Loucy (cell line): ENCODE results near the gene FAM180B.
A peak's percentile ranks its signal among the peaks of the same experiment; 100 is the strongest.

Experiments
- H2AFZ ChIP-seq: fragments of 200-600 bp; sonication (generic); 2 replicates; pipeline ENCODE4 v1.6.0; 2016; ENCODE audit warnings: antibody characterized with exemption, mild to moderate bottlenecking, low read length, moderate library complexity
- H3F3A ChIP-seq: fragments of 200-600 bp; 2 replicates; pipeline ENCODE4 v1.6.0; 2016; ENCODE audit warnings: antibody characterized with exemption, low read depth, mild to moderate bottlenecking
- H3K27me3 ChIP-seq: fragments of 200-600 bp; sonication (generic); 2 replicates; pipeline ENCODE4 v1.6.1; 2014; ENCODE audit warnings: low read length, mild to moderate bottlenecking; ENCODE audit not compliant: insufficient read depth, poor library complexity, severe bottlenecking
- H3K36me3 ChIP-seq: fragments of 200-600 bp; sonication (generic); 2 replicates; pipeline ENCODE4 v1.6.1; 2016; ENCODE audit warnings: low read length; ENCODE audit not compliant: insufficient read depth
- H3K4me1 ChIP-seq: fragments of 200-600 bp; sonication (generic); 2 replicates; pipeline ENCODE4 v1.5.1; 2014; ENCODE audit warnings: low read length, mild to moderate bottlenecking; ENCODE audit not compliant: insufficient read depth, poor library complexity, severe bottlenecking
- H3K4me2 ChIP-seq: fragments of 200-600 bp; sonication (generic); 2 replicates; pipeline ENCODE4 v1.6.0; 2014; ENCODE audit warnings: antibody characterized with exemption, low read length, low read depth, mild to moderate bottlenecking; ENCODE audit not compliant: poor library complexity, severe bottlenecking
- H3K4me3 ChIP-seq: fragments of 200-600 bp; sonication (generic); 2 replicates; pipeline ENCODE4 v1.5.1; 2014; ENCODE audit warnings: low read length, mild to moderate bottlenecking, mixed read lengths; ENCODE audit not compliant: poor library complexity, severe bottlenecking
- H3K79me2 ChIP-seq: fragments of 200-600 bp; sonication (generic); 2 replicates; pipeline ENCODE4 v1.6.1; 2014; ENCODE audit warnings: low read length; ENCODE audit not compliant: insufficient read depth
- H3K9ac ChIP-seq: fragments of 200-600 bp; sonication (generic); 2 replicates; pipeline ENCODE4 v1.6.0; 2014; ENCODE audit warnings: mild to moderate bottlenecking, low read depth, low read length, moderate library complexity; ENCODE audit not compliant: poor library complexity, severe bottlenecking
- H3K9me2 ChIP-seq: fragments of 200-600 bp; sonication (generic); replicated peaks from 2 replicates; pipeline ENCODE4 v1.6.1; 2016; ENCODE audit warnings: low read depth, low read length, mixed read lengths
- H3K9me3 ChIP-seq: fragments of 200-600 bp; sonication (generic); 2 replicates; pipeline ENCODE4 v1.6.1; 2014; ENCODE audit warnings: mild to moderate bottlenecking, antibody characterized with exemption, low read length, low read depth; ENCODE audit not compliant: insufficient read depth
- H4K20me1 ChIP-seq: fragments of 200-600 bp; sonication (generic); 2 replicates; pipeline ENCODE4 v1.6.0; 2014; ENCODE audit warnings: antibody characterized with exemption, low read length, mild to moderate bottlenecking; ENCODE audit not compliant: insufficient read depth, poor library complexity, severe bottlenecking
- EZH2phosphoT487 ChIP-seq: fragments of 200-600 bp; IDR thresholded peaks from 2 replicates; pipeline ENCODE4 v1.6.1; 2018; ENCODE audit warnings: antibody characterized with exemption, mild to moderate bottlenecking, moderate library complexity, borderline replicate concordance
- TF ChIP-seq, protein P1 (sequence below): fragments of 200-600 bp; sonication (generic); conservative IDR thresholded peaks from 2 replicates; pipeline ENCODE4 v1.5.1; 2014; ENCODE audit warnings: mild to moderate bottlenecking, antibody characterized with exemption, low read length

FAM180B gene

DNA sequence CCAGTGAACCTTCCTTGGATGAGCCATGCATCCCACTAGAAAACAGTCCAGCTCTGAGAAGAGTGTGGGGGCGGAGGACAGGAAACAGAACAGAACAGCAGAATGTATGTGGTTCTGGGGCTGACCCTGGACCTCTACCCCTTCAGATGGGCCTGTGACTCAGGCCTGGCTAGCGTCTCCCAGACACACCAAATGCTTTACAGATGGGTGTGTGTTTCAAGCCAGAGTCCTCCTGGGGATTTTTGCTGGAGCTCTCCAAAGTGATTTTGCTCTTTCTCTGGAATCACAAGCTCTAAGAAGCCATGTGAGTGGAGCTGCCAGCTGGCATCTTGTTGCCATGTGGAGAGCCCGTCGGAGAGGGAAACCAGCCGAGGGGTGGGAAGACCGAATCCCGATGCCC lies 20.9 kb downstream of the FAM180B start:
- peak overlapping the region; percentile 46 for H3K4me2 ChIP-seq
- H3K36me3 ChIP-seq = peaks cover 2% of the 10 kb centered on the region; the same call in 1 of the 2 replicates
- H3K27me3 ChIP-seq = no peaks in the 10 kb centered on the region
- H3K4me1 ChIP-seq = peaks cover 27% of the 10 kb centered on the region
- peak overlapping the region; percentile 43 for H3K4me3 ChIP-seq
- no peaks in the 10 kb centered on the region for H3K79me2 ChIP-seq
- H3K9me2 ChIP-seq = no peaks in the 10 kb centered on the region
- TF ChIP-seq EZH2phosphoT487 = no peak
- TF ChIP-seq, protein P1, sequence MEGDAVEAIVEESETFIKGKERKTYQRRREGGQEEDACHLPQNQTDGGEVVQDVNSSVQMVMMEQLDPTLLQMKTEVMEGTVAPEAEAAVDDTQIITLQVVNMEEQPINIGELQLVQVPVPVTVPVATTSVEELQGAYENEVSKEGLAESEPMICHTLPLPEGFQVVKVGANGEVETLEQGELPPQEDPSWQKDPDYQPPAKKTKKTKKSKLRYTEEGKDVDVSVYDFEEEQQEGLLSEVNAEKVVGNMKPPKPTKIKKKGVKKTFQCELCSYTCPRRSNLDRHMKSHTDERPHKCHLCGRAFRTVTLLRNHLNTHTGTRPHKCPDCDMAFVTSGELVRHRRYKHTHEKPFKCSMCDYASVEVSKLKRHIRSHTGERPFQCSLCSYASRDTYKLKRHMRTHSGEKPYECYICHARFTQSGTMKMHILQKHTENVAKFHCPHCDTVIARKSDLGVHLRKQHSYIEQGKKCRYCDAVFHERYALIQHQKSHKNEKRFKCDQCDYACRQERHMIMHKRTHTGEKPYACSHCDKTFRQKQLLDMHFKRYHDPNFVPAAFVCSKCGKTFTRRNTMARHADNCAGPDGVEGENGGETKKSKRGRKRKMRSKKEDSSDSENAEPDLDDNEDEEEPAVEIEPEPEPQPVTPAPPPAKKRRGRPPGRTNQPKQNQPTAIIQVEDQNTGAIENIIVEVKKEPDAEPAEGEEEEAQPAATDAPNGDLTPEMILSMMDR = no peak
- H3F3A ChIP-seq = no peaks in the 10 kb centered on the region
- H3K9me3 ChIP-seq = no peaks in the 10 kb centered on the region
- peak overlapping the region; percentile 54 for H3K9ac ChIP-seq
- no peaks in the 10 kb centered on the region for H4K20me1 ChIP-seq
- H2AFZ ChIP-seq = no peak overlapping the region

DNA sequence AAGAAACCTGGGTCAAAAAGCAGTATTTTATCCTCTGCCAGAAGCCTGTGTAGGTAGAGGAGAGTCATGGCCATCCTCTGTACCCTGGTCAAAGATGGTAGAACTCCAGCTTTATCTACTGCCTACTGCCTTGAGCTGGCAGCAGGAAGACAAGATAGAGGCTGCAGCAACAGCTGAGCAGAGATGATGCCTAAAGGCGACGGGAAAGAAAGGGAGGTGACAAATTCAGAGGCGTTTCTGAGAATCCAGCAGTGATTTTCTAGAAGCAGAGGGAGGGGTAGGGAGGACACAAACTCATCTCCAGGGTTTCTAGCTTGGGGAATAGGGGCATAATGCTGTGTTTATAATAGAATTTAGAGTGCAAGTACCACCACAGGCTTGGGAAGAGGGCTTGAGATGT lies 23.2 kb downstream of the FAM180B start:
- H3K4me2 ChIP-seq = no peak overlapping the region
- no peak overlapping the region for H3K9ac ChIP-seq
- no peaks in the 10 kb centered on the region for H3K9me2 ChIP-seq
- peaks cover 27% of the 10 kb centered on the region for H3K4me1 ChIP-seq
- H2AFZ ChIP-seq = no peak overlapping the region
- H3K79me2 ChIP-seq = no peaks in the 10 kb centered on the region
- H3K36me3 ChIP-seq = peaks cover 2% of the 10 kb centered on the region; the same call in 1 of the 2 replicates
- no peaks in the 10 kb centered on the region for H3K9me3 ChIP-seq
- no peaks in the 10 kb centered on the region for H3F3A ChIP-seq
- no peak overlapping the region for H3K4me3 ChIP-seq
- H3K27me3 ChIP-seq = no peaks in the 10 kb centered on the region
- no peaks in the 10 kb centered on the region for H4K20me1 ChIP-seq
- TF ChIP-seq EZH2phosphoT487 = no peak
- TF ChIP-seq, protein P1 = no peak

DNA sequence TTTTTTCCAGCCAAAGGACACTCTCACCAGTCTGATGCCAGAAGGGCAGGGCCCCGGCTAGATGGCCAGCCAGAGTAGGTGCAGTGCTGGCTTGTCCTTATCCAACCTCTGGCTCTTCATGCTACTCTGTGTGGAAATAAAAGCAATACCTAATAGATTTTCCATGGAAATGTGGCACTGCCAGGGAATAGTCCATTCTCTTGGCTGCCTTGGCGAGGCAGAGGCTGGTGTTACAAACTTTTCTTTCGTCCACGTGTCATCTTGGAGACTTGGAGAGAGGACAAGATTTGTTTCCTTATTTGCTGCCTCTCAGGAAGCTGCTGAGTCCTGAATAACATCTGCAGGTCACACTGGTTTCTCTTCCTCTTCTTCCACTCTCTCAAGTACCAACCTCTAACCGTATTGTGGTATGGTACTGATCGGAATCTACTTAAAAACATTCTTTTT lies 24.9 kb downstream of the FAM180B start:
- Histone ChIP-seq H4K20me1 (no peaks in the 10 kb centered on the region), H3F3A (no peaks in the 10 kb centered on the region), H3K4me1 (peaks cover 23% of the 10 kb centered on the region), H3K27me3 (no peaks in the 10 kb centered on the region), H3K79me2 (no peaks in the 10 kb centered on the region), H3K9me2 (no peaks in the 10 kb centered on the region), H3K9ac (no peak overlapping the region), H3K36me3 (peaks cover 2% of the 10 kb centered on the region; the same call in 1 of the 2 replicates), H2AFZ (no peak overlapping the region), H3K4me2 (no peak overlapping the region), H3K4me3 (no peak overlapping the region), H3K9me3 (no peaks in the 10 kb centered on the region)
- TF ChIP-seq, protein P1 = no peak
- TF ChIP-seq EZH2phosphoT487 = no peak
